T-cell (primary cell): ENCODE measurements around the gene LST1. TPM values are rescaled to one million over a fixed set of nuclear protein-coding genes. Genes with fewer than 3 reads are reported as not detected.

ENCODE experiments used
- ATAC-seq, 4 experiments: fragments of 200-7000 bp in 3 of 4; fragments of 150-1000 bp in 1 of 4; cut with Tn5 transposase; replicated peaks in 1 of 4; 1 replicate in 3 of 4; 2 replicates in 1 of 4; pipeline ENCODE4 v1.10.0; 2021; ENCODE audit warnings: moderate library complexity in 3 of 4, mild to moderate bottlenecking in 2 of 4, moderate number of reproducible peaks in 1 of 4
- CTCF ChIA-PET, 2 donors: fragments of 300-600 bp; sonication (Branson Sonifier 250); formaldehyde crosslinking; loops; one replicate each; lab custom pipeline; 2022; ENCODE audit warnings: antibody characterized with exemption in 2 of 2; lab: Charles Lee
- POLR2A ChIA-PET, 2 donors: fragments of 300-600 bp; sonication (Branson Sonifier 250); formaldehyde crosslinking; loops; one replicate each; lab custom pipeline; 2022; ENCODE audit warnings: antibody characterized with exemption in 2 of 2; lab: Charles Lee
- DNase-seq, 35 experiments: peaks; one replicate each; pipeline versions ENCODE4 v3.0.0 to v3.0.0-alpha.2; 2013 to 2023
- H3K27ac ChIP-seq: one replicate; pipeline ENCODE4 v1.5.1; 2013; ENCODE audit warnings: low read length
- H3K27me3 ChIP-seq, 2 experiments: replicated peaks in 1 of 2; 1 replicate in 1 of 2; 2 replicates in 1 of 2; pipeline versions ENCODE4 v1.6.1 to v1.7.0; 2013; ENCODE audit warnings: low read length in 1 of 2, mixed read lengths in 1 of 2; ENCODE audit not compliant: control insufficient read depth in 2 of 2, insufficient read depth in 2 of 2; ENCODE audit errors: extremely low read depth in 1 of 2
- H3K36me3 ChIP-seq, 2 donors: 1 replicate in 1 of 2; 2 replicates in 1 of 2; pipeline versions ENCODE4 v1.6.1 to v1.7.0; 2013; ENCODE audit warnings: low read length in 1 of 2; ENCODE audit not compliant: control insufficient read depth in 2 of 2, insufficient read depth in 1 of 2; ENCODE audit errors: extremely low read depth in 1 of 2
- H3K4me1 ChIP-seq, 2 experiments: 1 replicate in 1 of 2; 2 replicates in 1 of 2; pipeline versions ENCODE4 v1.6.1 to v1.7.0; 2013; ENCODE audit warnings: low read length in 2 of 2, mixed read lengths in 1 of 2; ENCODE audit not compliant: insufficient read depth in 2 of 2, control insufficient read depth in 1 of 2; ENCODE audit errors: extremely low read depth in 1 of 2
- H3K4me3 ChIP-seq, 2 donors: 1 replicate in 1 of 2; 2 replicates in 1 of 2; pipeline versions ENCODE4 v1.5.1 to v1.7.0; 2013; ENCODE audit warnings: mild to moderate bottlenecking in 2 of 2, low read length in 1 of 2, moderate library complexity in 1 of 2; ENCODE audit not compliant: control insufficient read depth in 1 of 2; ENCODE audit errors: extremely low read depth in 1 of 2
- H3K9me3 ChIP-seq: 2 replicates; pipeline ENCODE4 v1.7.0; 2013
- H3K27ac Mint-ChIP-seq, 2 donors: one replicate each; pipeline ENCODE4 v1.8.0; 2020 to 2021; ENCODE audit warnings: mild to moderate bottlenecking in 2 of 2, mixed read lengths in 2 of 2
- H3K27me3 Mint-ChIP-seq, 2 donors: one replicate each; pipeline ENCODE4 v1.8.0; 2021 to 2022; ENCODE audit warnings: mixed read lengths in 2 of 2
- H3K36me3 Mint-ChIP-seq: one replicate; pipeline ENCODE4 v1.8.0; 2021; ENCODE audit warnings: mixed read lengths
- H3K4me1 Mint-ChIP-seq, 3 donors: one replicate each; pipeline ENCODE4 v1.8.0; 2020 to 2022; ENCODE audit warnings: mixed read lengths in 3 of 3, mild to moderate bottlenecking in 1 of 3
- H3K4me3 Mint-ChIP-seq, 3 donors: one replicate each; pipeline ENCODE4 v1.8.0; 2020 to 2022; ENCODE audit warnings: mild to moderate bottlenecking in 3 of 3, mixed read lengths in 3 of 3, moderate library complexity in 3 of 3
- H3K9me3 Mint-ChIP-seq, 3 donors: one replicate each; pipeline ENCODE4 v1.8.0; 2020 to 2022; ENCODE audit warnings: mixed read lengths in 3 of 3
- WGBS: methylation state at CpG from one replicate; pipeline ENCODE4 v1.1.5; 2013; ENCODE audit warnings: missing lambda C conversion rate; ENCODE audit not compliant: insufficient coverage; 5-methylcytosine and 5-hydroxymethylcytosine counted together
- total RNA-seq, 35 experiments: library from RNA in 6 of 35; stranded (reverse) in 6 of 35; fragments of 120-200 nt in 1 of 35; gene quantifications; one replicate each; pipeline versions ENCODE4 v1.2.1 to v1.2.4 and lab custom pipeline; 2013 to 2026

Gene LST1
- total RNA-seq, 5 donors from 2014 or later (not counting 1 experiment from before 2014, with no cell fraction given), result 13.4 to 28.0 (median 20.4) TPM

- Mint-ChIP-seq H3K4me1 (peaks cover 3 to 7% (median 4%) of the 10 kb centered on the region in 3 donors), H3K36me3 (no peaks in the 10 kb centered on the region), H3K9me3 (no peaks in the 10 kb centered on the region), H3K27ac (no peak overlapping the region), H3K27me3 (no peaks in the 10 kb centered on the region), H3K4me3 (no peak overlapping the region)
- ChIA-PET POLR2A (no interaction called here), CTCF (interaction anchor here in 1 of 2 donors (0.6 kb wide), 2 partner anchors 58 to 311 kb away, joined by 3 to 4 read pairs; no protein-coding TSS in a partner anchor)
- Histone ChIP-seq H3K27me3 (peaks cover 0 to 2% of the 10 kb centered on the region in 2 experiments), H3K27ac (no peak overlapping the region), H3K4me3 (no peak overlapping the region), H3K9me3 (no peaks in the 10 kb centered on the region), H3K36me3 (no peaks in the 10 kb centered on the region), H3K4me1 (peaks cover 4% of the 10 kb centered on the region in 2 experiments)
- ATAC-seq (no peak), DNase-seq (no peak)
- 100% methylated on average over 3 of the region's 8 CpGs for WGBS
Observed at GRCh38 chr6:31609519-31610406, 23.7 kb downstream of the LST1 start.

GRCh38 chr6:31610968-31611367 lies 24.9 kb downstream of the LST1 start:
- 90% methylated on average over 4 of the region's 4 CpGs for WGBS
- H3K4me3 Mint-ChIP-seq, result no peak overlapping the region
- no peaks in the 10 kb centered on the region for H3K9me3 Mint-ChIP-seq
- no peaks in the 10 kb centered on the region for H3K36me3 ChIP-seq
- no peak for DNase-seq
- no peak overlapping the region for H3K4me3 ChIP-seq
- ChIA-PET CTCF (no interaction called here), POLR2A (no interaction called here)
- no peak overlapping the region for H3K27ac ChIP-seq
- H3K9me3 ChIP-seq, result no peaks in the 10 kb centered on the region
- no peak overlapping the region for H3K27ac Mint-ChIP-seq
- ATAC-seq, result no peak
- H3K27me3 Mint-ChIP-seq, result no peaks in the 10 kb centered on the region
- H3K4me1 ChIP-seq, result peaks cover 12 to 17% of the 10 kb centered on the region in 2 experiments
- H3K27me3 ChIP-seq, result peaks cover 0 to 2% of the 10 kb centered on the region in 2 experiments
- no peaks in the 10 kb centered on the region for H3K36me3 Mint-ChIP-seq
- H3K4me1 Mint-ChIP-seq, result peaks cover 15 to 19% (median 16%) of the 10 kb centered on the region in 3 donors

DNA sequence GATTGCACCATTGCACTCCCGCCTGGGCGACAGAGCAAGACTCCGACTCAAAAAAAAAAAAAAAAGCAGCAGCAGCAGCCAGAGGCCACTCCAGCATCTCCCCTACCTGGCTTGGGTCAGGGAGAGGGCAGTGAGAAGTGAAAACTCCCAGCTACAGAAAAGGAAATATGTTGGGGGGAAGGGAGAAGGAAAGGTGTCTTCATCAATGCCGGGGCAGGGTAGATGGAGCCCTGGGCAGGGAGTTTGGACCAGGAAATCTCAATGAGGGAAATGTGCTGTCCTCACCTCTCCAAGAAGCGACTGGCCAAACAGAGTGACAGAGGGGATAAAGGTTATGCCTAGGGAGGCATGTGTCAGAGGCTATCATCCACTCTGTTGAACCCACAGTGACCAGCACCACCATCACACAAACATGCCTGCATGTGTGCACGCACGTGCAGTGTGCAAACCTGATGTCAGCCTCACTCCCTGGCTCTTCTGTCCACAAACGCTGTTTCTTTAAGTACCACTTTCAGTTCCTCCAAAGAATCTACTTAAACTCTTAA lies 28.1 kb downstream of the LST1 start:
- CTCF ChIA-PET, result no interaction called here
- H3K27me3 Mint-ChIP-seq, result no peaks in the 10 kb centered on the region
- 92% methylated on average over 2 of the region's 8 CpGs for WGBS
- peaks cover 26 to 35% (median 26%) of the 10 kb centered on the region in 3 donors for H3K4me1 Mint-ChIP-seq
- peak overlapping the region in 1 of 2 donors; percentile 91 for H3K27ac Mint-ChIP-seq
- H3K4me3 ChIP-seq, result no peak overlapping the region
- H3K36me3 ChIP-seq, result no peaks in the 10 kb centered on the region
- no peaks in the 10 kb centered on the region for H3K36me3 Mint-ChIP-seq
- peaks cover 23 to 27% of the 10 kb centered on the region in 2 experiments for H3K4me1 ChIP-seq
- no peaks in the 10 kb centered on the region for H3K9me3 ChIP-seq
- ATAC-seq (no peak), DNase-seq (no peak)
- POLR2A ChIA-PET, result interaction anchor here (0.5 kb wide), 2 partner anchors 48 to 146 kb away, joined by 3 to 6 read pairs; no protein-coding TSS in a partner anchor
- no peak overlapping the region for H3K27ac ChIP-seq
- H3K4me3 Mint-ChIP-seq, result no peak overlapping the region
- peaks cover 0 to 2% of the 10 kb centered on the region in 2 experiments for H3K27me3 ChIP-seq
- no peaks in the 10 kb centered on the region for H3K9me3 Mint-ChIP-seq

DNA sequence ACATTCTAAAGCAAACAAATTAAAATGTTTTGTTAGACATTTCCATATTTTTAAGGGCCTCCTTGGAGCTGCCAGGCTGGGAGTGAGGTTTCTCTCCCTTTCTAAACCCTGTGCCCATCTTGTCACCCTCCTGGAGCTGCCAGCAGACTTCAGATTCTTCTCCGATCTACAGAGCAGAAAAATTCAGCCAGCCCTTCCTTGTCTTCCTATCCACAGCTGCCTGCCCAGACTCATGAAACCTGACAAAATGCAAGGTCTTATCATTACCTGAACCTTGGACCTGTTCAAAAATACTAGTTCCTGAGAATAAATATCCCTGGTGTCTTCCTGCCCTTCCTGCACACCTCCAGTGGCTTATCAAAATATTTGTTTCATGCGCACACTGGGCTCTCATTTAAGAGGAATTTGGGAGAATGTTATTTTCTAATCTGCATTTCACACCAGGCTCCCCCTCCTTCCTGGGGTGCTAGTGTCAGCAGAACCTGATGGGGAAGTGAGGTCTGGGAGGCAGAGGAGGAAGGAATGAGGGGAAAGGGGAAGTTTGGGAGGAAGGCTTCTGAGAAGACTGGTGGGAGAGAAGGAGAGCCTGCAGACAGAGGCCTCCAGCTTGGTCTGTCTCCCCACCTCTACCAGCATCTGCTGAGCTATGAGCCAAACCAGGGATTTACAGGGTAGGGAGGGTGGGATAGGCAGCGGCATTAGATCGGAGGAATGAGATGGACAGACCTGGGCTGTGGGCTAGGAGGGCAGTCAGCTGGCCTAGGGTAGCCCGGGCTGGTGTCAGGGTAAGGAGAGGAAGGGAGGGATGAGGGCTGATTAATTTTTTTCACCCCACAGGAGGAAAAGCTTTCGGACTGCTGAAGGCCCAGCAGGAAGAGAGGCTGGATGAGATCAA lies 28.9 kb downstream of the LST1 start, which contains the start of gene AIF1:
Gene AIF1, plus strand, starts transcription at position 551 of the 895 bp plus-strand sequence. Its CDS starts 96 bp downstream, at position 647.
- 71% methylated on average over 3 of the region's 6 CpGs for WGBS
- no peaks in the 10 kb centered on the region for H3K9me3 ChIP-seq
- peak within 1 kb of the TSS; percentile 42 for H3K27ac ChIP-seq
- peaks cover 25 to 31% of the 10 kb centered on the region in 2 experiments for H3K4me1 ChIP-seq
- H3K4me3 ChIP-seq, result peak within 1 kb of the TSS; percentile 23 to 69
- H3K36me3 ChIP-seq, result no peaks in the 10 kb centered on the region
- Mint-ChIP-seq H3K4me3 (peak within 1 kb of the TSS; percentile 58 to 79 (median 59)), H3K27ac (peak within 1 kb of the TSS; percentile 89 to 91), H3K36me3 (no peaks in the 10 kb centered on the region), H3K4me1 (peaks cover 26 to 41% (median 31%) of the 10 kb centered on the region in 3 donors), H3K9me3 (no peaks in the 10 kb centered on the region), H3K27me3 (no peaks in the 10 kb centered on the region)
- ATAC-seq (no peak), DNase-seq (no peak)
- peaks cover 0 to 2% of the 10 kb centered on the region in 2 experiments for H3K27me3 ChIP-seq
- ChIA-PET POLR2A (interaction anchor here (0.5 to 0.6 kb wide), 3 partner anchors 32 to 146 kb away, joined by 3 to 6 read pairs (median 6); no protein-coding TSS in a partner anchor), CTCF (interaction anchor here in 1 of 2 donors (0.5 to 1.1 kb wide), 3 partner anchors 17 to 199 kb away, joined by 3 to 4 read pairs (median 4); no protein-coding TSS in a partner anchor)

GRCh38 chr6:31615748-31616147 lies 29.7 kb downstream of the LST1 start:
- H3K27ac ChIP-seq, result peak overlapping the region; percentile 42
- CTCF ChIA-PET, result interaction anchor here in 1 of 2 donors (0.6 to 1.1 kb wide), 2 partner anchors 18 to 198 kb away, joined by 4 read pairs; no protein-coding TSS in a partner anchor
- Mint-ChIP-seq H3K9me3 (no peaks in the 10 kb centered on the region), H3K36me3 (no peaks in the 10 kb centered on the region), H3K27me3 (no peaks in the 10 kb centered on the region), H3K4me3 (peak overlapping the region; percentile 58 to 79 (median 59)), H3K27ac (peak overlapping the region; percentile 89 to 91), H3K4me1 (peaks cover 26 to 44% (median 31%) of the 10 kb centered on the region in 3 donors)
- H3K27me3 ChIP-seq, result peaks cover 0 to 2% of the 10 kb centered on the region in 2 experiments
- no peaks in the 10 kb centered on the region for H3K9me3 ChIP-seq
- H3K4me1 ChIP-seq, result peaks cover 25 to 31% of the 10 kb centered on the region in 2 experiments
- POLR2A ChIA-PET, result no interaction called here
- H3K4me3 ChIP-seq, result peak overlapping the region; percentile 23 to 69
- ATAC-seq (no peak), DNase-seq (peak in 23 of 35 experiments; percentile 12 to 58 (median 33))
- H3K36me3 ChIP-seq, result no peaks in the 10 kb centered on the region
- 7% methylated on average over 3 of the region's 7 CpGs for WGBS
